NCI-H460 (cell line): Measurements from ENCODE around the gene SLC25A18. TPM values are rescaled to one million over a fixed set of nuclear protein-coding genes. Genes with fewer than 3 reads are reported as not detected.
"Not testable (repeated sequence)": the region's sequence is repeated elsewhere in the genome, so short reads cannot be mapped to it uniquely, and the experiment has no call there.

Experiments
- DNase-seq: peaks from one replicate; pipeline ENCODE4 v3.0.0-alpha.2; 2016; ENCODE audit warnings: low read depth; ENCODE audit errors: extremely low read depth
- polyA plus RNA-seq: library from polyadenylated mRNA; depleted of rRNA; stranded (reverse); fragments of >200 nt; gene quantifications from 2 replicates; pipeline ENCODE4 v1.2.3, GENCODE V29; 2014; cell fraction: nucleus; rRNA removed
- total RNA-seq: library from RNA; depleted of rRNA; stranded (reverse); fragments of >200 nt; shearing (Covaris generic); gene quantifications from 2 replicates; pipeline ENCODE4 v1.2.3, GENCODE V29; 2014; rRNA removed

The SLC25A18 gene
- total RNA-seq = 0.97 and 1.2 TPM in 2 replicates
- polyA plus RNA-seq = 3.4 and 3.5 TPM in 2 replicates

- no peak for DNase-seq
These were observed at the start of gene SLC25A18 for GRCh38 chr22:17562906-17563870. TSS of gene SLC25A18 (plus strand) at chr22:17563498. CDS start at chr22:17579945, 16,447 bp downstream.

- DNase-seq = no peak
These were observed 49.7 kb upstream of the SLC25A18 start for GRCh38 chr22:17513612-17514011.

DNA sequence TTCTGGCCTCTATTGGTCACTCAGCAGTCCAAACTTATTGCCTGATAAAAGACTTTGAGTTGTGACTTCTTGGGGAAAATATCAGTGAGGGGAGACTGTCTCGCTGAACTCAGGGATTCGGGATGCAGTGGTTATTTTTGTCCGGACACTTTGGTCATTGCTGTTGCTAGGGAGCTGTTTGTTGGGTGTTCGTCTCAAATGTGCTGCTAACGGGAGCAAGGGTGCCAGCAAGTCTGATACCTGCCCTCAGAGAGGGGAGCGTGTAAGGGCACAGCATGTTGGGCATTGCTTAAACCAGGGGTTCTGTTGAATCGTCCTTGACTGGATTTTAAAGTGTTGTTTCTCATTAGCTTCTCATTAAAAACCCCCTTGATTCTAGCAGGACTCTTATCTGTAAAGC lies 49.2 kb upstream of the SLC25A18 start:
- DNase-seq = no peak

DNA sequence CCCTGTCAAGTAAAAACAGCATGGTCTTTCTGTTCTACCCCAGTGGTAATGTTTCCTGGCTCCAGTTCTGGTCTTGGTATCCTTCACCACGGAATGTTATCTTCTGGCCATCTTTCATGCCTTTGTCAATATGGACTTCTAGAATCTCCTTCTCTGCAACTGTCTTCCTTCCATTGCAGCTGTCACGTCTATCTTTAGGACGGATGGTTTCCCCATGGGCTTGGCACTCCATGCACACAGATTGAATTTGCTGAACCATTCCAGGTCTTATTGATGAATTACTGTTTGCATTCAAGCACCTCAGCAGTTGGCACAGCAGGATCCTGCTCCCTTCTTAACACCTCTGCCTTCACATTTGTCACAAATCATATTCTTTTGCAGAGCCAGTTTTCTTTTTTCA lies 44.9 kb upstream of the SLC25A18 start:
- no peak for DNase-seq

DNA sequence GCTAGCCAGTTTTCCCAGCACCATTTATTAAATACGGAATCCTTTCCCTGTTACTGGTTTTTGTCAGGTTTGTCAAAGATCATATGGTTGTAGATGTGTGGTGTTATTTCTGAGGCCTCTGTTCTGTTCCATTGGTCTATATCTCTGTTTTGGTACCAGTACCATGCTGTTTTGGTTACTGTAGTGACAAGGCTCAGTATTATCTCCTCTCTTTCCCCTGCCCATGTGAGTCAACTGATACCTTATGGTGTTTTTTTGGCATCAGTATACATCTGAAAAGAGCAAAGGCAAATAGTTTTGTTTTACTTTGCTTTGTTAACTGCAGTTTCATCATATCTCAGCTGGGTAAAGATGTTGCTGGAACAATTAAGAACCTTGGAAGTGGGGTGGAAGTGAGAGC lies 41.3 kb upstream of the SLC25A18 start:
- DNase-seq = not testable (repeated sequence)

DNA sequence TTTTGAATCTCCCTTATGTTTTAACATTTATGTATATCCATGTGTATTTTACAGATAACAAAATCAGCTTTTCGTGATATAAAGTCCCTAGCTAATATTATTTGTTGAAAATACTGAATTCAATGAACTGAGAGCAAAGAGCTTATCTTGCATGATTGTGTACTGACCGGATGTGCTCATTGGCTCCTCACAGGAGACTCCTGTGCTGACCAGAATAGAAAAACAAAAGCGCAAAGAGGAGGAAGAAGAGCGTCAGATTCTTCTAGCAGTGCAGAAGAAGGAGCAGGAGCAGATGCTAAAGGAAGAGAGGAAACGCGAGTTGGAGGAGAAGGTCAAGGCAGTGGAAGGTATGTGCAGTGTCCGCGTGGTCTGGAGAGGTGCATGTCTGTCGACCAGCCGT lies 39.4 kb upstream of the SLC25A18 start:
- DNase-seq = no peak

GRCh38 chr22:17536269-17536668 lies 27.0 kb upstream of the SLC25A18 start:
- no peak for DNase-seq

DNA sequence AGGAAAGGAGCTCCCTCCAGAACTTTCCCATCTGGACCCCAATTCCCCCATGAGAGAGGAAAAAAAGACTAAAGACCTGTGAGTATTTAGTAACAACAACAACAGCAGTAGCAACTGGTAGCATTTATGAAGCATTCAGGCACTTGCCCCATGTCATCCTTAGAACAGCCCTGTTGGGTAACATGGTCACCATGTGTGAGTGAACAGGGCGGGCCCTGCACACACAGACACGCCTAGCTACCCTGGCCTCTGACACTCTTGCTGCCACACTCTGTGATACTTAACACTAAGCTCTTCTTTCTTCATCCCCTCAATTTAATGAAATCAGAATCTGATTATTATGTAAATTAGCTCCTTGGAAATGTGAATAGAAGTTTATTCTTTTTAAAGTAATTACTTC lies 26.1 kb upstream of the SLC25A18 start:
- no peak for DNase-seq

GRCh38 chr22:17540481-17540880 lies 22.8 kb upstream of the SLC25A18 start:
- no peak for DNase-seq

- DNase-seq = no peak
These were observed 21.8 kb upstream of the SLC25A18 start for GRCh38 chr22:17541476-17541875.

DNA sequence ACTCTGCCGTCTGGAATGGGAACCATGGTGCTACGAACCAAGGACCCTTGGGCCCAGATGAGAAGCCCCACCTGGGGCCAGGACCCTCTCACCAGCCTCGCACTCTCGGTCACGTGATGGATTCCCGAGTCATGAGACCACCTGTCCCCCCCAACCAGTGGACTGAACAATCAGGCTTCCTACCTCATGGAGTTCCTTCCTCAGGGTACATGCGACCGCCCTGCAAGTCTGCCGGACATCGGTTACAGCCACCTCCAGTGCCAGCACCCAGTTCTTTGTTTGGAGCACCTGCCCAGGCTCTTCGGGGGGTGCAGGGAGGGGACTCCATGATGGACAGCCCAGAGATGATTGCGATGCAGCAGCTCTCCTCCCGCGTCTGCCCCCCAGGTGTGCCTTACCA lies 20.8 kb upstream of the SLC25A18 start:
- no peak for DNase-seq

- DNase-seq = no peak
These were observed 15.1 kb upstream of the SLC25A18 start for GRCh38 chr22:17548010-17548755.

DNA sequence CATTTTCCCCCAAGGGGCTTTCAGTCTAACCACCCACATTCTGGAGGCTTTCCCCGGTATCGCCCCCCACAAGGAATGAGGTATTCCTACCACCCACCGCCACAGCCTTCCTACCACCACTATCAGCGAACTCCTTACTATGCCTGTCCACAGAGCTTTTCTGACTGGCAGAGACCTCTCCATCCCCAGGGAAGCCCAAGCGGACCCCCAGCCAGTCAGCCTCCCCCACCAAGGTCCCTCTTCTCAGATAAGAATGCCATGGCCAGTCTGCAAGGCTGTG lies 14.6 kb upstream of the SLC25A18 start:
- no peak for DNase-seq

- no peak for DNase-seq
These were observed 14.1 kb upstream of the SLC25A18 start for GRCh38 chr22:17549183-17549582.

DNA sequence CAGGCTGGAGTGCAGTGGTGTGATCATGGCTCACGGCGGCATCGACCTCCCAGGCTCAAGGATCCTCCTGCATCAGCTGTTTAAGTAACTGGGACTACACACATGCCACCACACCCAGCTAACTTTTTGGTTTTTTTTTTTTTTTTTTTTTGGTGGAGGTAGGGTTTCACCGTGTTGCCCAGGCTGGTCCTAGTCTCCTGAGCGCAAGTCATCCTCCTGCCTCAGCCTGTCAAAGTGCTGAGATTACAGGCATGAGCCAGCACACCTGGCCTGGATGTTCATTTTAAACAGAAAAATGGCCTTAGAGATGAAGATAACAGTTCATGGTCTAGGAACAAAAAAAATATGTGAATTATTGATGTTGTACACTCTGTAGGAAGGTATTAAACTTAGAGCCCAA lies 13.6 kb upstream of the SLC25A18 start:
- DNase-seq = no peak

- DNase-seq = no peak
These were observed 10.6 kb upstream of the SLC25A18 start for GRCh38 chr22:17552737-17553136.

- no peak for DNase-seq
These were observed 8.5 kb upstream of the SLC25A18 start for GRCh38 chr22:17554814-17555213.

DNA sequence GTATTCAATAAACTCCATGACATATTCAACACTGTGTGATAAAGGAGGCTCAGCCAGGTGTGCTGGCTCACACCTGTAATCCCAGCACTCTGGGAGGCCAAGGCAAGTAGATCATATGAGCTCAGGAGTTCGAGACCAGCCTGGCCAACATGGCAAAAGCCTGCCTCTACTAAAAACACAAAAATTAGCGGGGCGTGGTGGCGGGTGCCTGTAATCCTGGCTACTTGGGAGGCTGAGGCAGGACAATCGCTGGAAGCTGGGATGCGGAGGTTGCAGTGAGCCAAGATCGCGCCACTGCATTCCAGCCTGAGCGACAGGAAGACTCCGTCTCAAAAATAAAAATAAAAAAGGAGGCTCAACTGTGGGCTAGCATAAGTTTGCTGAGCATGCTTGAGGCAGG lies 4.1 kb upstream of the SLC25A18 start:
- DNase-seq = no peak

DNA sequence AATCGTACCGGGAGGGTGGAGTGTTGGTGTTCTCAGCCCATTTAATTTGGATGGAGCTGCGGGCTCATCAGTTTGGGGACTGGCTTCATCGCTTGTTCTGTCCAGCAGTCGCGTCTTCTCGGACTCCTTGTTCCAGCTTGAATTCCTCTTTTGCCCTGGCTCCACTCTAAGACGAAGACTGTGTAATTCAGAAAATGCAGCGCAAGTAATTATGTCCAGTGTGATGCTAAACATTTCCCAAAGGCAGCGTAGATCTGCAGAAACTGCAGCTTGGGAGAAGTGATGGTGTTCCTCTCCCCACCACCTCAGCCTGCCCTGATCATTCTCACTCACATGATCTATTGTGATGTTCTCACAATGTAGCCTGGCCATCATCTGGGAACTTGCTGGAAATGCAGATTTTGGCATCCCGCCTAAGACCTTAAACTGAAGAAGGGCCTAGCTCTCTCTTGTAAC lies 666 bp downstream of the SLC25A18 start:
- no peak for DNase-seq

DNA sequence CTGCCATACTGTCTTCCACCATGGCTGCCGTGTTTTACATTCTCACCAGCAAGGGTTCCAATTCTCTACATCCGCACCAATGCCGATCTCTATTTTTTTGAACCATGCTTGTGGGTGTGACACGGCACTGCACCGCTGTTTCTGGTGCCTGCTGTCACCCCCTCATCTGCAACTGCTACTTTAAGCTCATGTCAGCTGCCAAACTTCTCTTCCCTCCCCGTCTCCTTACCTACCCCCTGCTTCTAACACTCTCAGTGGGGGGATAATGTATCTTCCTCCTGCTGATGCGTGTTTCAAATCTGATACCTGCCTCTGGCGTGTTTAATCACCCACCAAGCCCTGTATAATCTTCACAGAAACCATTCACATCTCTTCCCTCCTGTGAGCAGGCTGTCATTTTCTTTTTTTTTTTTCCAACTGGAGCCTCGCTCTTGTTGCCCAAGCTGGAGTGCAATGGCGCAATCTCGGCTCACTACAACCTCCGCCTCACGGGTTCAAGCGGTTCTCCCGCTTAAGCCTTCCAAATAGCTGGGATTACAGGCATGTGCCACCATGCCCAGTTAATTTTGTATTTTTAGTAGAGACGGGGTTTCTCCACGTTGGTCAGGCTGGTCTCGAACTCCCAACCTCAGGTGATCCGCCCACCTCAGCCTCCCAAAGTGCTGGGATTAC lies 2.9 kb downstream of the SLC25A18 start:
- DNase-seq = not testable (repeated sequence)

DNA sequence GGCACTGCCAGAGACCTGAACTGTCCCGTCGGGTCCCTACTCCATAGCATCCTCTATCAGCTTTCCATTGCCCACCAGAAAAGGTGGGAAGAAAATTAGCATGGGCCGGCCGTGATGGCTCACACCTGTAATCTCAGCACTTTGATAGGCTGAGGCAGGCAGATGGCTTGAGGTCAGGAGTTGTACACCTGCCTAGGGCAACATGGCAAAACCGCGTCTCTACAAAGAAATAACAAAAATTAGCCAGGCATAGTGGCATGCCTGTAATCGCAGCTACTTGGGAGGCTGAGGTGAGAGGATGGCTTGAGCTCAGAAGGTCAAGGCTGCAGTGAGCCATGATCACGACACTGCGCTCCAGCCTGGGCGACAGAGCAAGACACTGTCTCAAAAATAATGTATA lies 3.5 kb downstream of the SLC25A18 start:
- no peak for DNase-seq
